Measurements from ENCODE around the gene TRRAP. TPM values are rescaled to one million over a fixed set of nuclear protein-coding genes. Genes with fewer than 3 reads are reported as not detected.
"Not testable (repeated sequence)": the region's sequence is repeated elsewhere in the genome, so short reads cannot be mapped to it uniquely, and the experiment has no call there.

TRRAP gene
- total RNA-seq, 3 donors from 2014 or later, result 36.2 to 47.8 (median 44.5) TPM

DNA sequence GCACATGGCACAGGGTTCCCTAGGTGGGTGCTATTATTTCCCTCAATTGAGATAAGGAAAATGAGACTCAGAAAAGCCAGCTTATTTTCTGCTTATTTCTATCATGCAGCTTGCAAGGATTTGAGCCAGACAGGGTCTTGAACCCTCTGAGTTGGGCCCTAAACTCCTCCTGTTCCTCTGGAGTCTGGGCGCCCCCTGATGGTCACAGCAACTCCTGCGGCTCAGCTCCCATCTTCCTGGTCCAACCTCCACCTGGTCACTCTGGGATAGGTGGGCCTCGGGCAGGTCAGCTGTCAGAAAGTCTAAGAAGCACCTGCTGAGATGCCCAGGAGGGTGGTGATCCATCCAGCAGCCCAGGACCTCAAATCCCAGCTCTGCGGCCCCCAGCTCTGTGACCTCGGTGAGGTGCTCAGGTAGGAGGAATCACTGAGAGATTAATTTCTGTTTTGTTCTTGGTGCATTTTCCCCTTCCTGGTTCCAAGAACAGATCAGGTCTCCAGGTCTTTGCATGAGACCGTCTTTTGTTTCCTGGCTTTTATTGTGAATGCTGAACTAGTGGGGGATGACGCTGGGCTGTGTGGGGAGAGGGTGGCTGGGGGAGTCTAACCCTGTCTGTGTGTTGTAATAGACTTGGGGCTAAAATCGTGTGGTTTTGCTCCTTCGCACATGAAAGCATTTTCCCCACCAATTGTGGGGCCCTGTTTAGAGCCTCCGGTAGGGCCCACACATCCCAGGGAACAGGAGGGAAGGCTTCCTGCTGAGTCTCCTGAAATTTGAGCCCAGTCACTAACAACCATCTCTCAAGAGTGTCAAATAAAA is 41.3 kb upstream of the TRRAP start:
- no peaks in the 10 kb centered on the region for H3K9me3 ChIP-seq
- no peak for TF ChIP-seq CTCF (IDR thresholded peaks at IDR 0.05)
- H3K4me3 ChIP-seq, result no peak overlapping the region
- DNase-seq (peak; percentile 41 to 50 (median 43)), ATAC-seq (peak; percentile 42)
- H3K36me3 ChIP-seq (ENCODE audit: low read depth), result no peaks in the 10 kb centered on the region
- intact Hi-C loops (cut with DNase I, micrococcal nuclease), result loop anchor here in 1 of 2 donors (10.0 kb wide), 1 partner anchor 62 kb away; no protein-coding TSS in a partner anchor
- no peaks in the 10 kb centered on the region for H3K4me1 ChIP-seq (ENCODE audit: low read depth)

DNA sequence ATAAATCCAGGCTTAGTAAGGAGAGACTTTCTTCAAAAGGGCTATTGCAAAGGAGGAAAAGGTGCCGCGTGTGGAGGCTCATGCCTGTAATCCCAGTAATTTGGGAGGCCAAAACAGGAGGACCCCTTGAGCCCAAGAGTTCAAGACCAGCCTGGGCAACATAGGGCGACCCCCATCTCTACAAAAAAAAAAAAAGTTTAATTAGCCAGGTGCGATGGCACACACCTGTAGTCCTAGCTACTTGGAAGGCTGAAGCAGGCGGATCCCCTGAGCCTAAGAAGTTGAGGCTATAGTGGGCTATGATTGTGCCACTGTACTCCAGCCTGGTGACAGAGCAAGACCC is 40.7 kb upstream of the TRRAP start:
- intact Hi-C loops (cut with DNase I, micrococcal nuclease), result loop anchor here in 1 of 2 donors (10.0 kb wide), 1 partner anchor 63 kb away; no protein-coding TSS in a partner anchor
- ATAC-seq (no peak), DNase-seq (no peak)
- Histone ChIP-seq H3K9me3 (no peaks in the 10 kb centered on the region), H3K4me1 (ENCODE audit: low read depth) (no peaks in the 10 kb centered on the region), H3K4me3 (no peak overlapping the region), H3K36me3 (ENCODE audit: low read depth) (no peaks in the 10 kb centered on the region)
- TF ChIP-seq CTCF (IDR thresholded peaks at IDR 0.05), result no peak

DNA sequence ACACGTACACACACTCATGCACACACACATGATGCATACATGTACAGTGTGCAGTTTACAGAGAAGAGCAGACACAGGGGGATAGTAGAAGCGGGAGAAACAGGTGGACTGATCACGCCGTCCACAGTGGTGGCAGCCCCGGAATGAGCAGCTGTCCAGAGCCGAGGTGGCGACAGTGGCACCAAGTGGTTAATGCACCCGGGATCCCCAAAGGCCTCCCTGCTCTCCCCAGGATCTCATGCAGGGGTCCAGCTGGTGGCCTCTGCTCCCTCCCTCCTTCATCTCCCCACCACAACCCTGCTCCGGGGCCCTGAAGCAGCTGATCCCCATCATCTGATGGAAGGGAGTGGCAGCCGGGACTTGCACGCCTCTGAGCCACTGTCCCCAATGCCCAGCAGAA is 38.2 kb upstream of the TRRAP start:
- TF ChIP-seq CTCF (IDR thresholded peaks at IDR 0.05), result no peak
- Histone ChIP-seq H3K4me3 (no peak overlapping the region), H3K9me3 (no peaks in the 10 kb centered on the region), H3K36me3 (ENCODE audit: low read depth) (no peaks in the 10 kb centered on the region), H3K4me1 (ENCODE audit: low read depth) (no peaks in the 10 kb centered on the region)
- intact Hi-C loops (cut with DNase I, micrococcal nuclease), result loop anchor here in 1 of 2 donors (5.0 kb wide), 1 partner anchor 408 kb away; no protein-coding TSS in a partner anchor
- ATAC-seq (no peak), DNase-seq (no peak)

DNA sequence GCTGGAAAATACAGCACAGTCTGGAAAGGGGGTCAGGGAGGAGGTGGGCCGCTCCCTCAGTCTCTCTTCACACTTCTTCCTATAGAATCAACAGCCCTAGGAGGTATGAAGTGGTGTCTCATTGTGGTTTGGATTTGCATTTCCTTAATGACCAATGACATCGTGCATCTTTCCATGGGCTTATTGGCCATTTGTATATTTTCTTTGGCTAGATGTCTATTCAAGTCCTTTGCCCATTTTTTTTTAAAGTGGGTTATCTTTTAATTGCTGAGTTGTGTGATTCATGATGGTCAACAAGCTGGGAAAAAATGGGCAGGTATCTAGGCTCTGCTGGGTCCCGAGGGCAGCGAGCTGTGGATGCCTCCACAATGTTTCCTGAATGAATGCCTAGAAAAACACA is 37.6 kb upstream of the TRRAP start:
- Histone ChIP-seq H3K4me3 (no peak overlapping the region), H3K9me3 (no peaks in the 10 kb centered on the region), H3K4me1 (ENCODE audit: low read depth) (no peaks in the 10 kb centered on the region), H3K36me3 (ENCODE audit: low read depth) (no peaks in the 10 kb centered on the region)
- no peak for ATAC-seq
- intact Hi-C loops (cut with DNase I, micrococcal nuclease), result loop anchor here in 1 of 2 donors (5.0 kb wide), 1 partner anchor 408 kb away; no protein-coding TSS in a partner anchor
- no peak for TF ChIP-seq CTCF (IDR thresholded peaks at IDR 0.05)
- DNase-seq, result no peak

GRCh38 chr7:98841179-98841997 is 36.9 kb upstream of the TRRAP start:
- no peaks in the 10 kb centered on the region for H3K36me3 ChIP-seq (ENCODE audit: low read depth)
- intact Hi-C loops (cut with DNase I, micrococcal nuclease), result loop anchor here in 1 of 2 donors (5.0 kb wide), 1 partner anchor 409 kb away; no protein-coding TSS in a partner anchor
- peak; percentile 93 for TF ChIP-seq CTCF (IDR thresholded peaks at IDR 0.05)
- H3K4me3 ChIP-seq, result no peak overlapping the region
- no peaks in the 10 kb centered on the region for H3K9me3 ChIP-seq
- no peaks in the 10 kb centered on the region for H3K4me1 ChIP-seq (ENCODE audit: low read depth)
- peak; percentile 53 to 77 (median 76) for DNase-seq
- ATAC-seq, result peak; percentile 85

DNA sequence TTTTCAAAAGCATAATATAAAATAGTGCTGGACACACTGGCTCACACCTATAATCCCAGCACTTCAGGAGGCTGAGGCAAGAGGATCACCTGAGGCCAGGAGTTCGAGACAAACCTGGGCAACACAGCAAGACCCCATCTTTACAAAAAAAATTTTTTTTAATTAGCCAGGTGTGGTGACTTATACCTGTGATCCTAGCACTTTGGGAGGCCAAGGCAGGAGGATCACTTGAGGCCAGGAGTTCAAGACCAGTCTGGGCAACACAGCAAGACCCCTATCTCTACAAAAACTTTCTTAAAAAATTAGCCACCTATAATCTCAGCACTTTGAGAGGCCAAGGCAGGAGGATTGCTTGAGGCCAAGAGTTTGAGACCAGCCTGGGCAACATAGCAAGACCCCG is 35.8 kb upstream of the TRRAP start:
- H3K36me3 ChIP-seq (ENCODE audit: low read depth); DNase-seq; H3K4me1 ChIP-seq (ENCODE audit: low read depth); ATAC-seq; H3K9me3 ChIP-seq; H3K4me3 ChIP-seq: not testable (repeated sequence)
- intact Hi-C loops (cut with DNase I, micrococcal nuclease), result loop anchor here (2.0 to 5.0 kb wide), 2 partner anchors 410 kb away; no protein-coding TSS in a partner anchor
